Erythroblast (primary cell): ENCODE results near the gene NCR3LG1.

ENCODE experiments used
- GATA1 ChIP-seq: IDR thresholded peaks from 2 replicates; pipeline ENCODE4 v1.6.1; 2011; ENCODE audit warnings: low read depth, mild to moderate bottlenecking, control low read depth, low read length, moderate library complexity
- POLR2A ChIP-seq: IDR thresholded peaks from 2 replicates; pipeline ENCODE4 v1.6.1; 2011; ENCODE audit warnings: mild to moderate bottlenecking, low read length

DNA sequence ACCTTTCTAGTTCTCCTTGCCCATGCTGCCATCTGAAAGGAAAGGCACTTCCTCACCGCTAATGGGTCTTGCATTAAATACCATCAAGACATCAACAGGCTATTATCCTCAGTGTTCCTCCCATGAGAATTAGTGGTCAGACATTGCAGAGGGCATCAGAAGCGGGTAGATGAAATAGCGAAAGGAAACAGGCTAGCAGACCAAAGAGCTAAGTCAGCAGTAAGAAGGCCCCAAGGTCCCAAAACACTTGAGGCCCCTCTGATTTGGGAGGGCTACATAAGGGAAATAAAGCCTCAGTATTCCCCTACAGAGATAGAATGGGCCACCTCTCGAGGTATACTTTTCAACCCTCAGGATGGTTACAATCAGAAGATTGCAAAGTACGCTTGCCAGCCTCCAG, 23.9 kb downstream of the NCR3LG1 start:
- no peak for TF ChIP-seq POLR2A
- TF ChIP-seq GATA1: no peak
